Ecto neural progenitor cell (in vitro differentiated cells): ENCODE results near the gene GCGR.

Experiments
- DNase-seq: peaks from one replicate; pipeline ENCODE4 v3.0.0-alpha.2; 2018; ENCODE audit warnings: low spot score

Gene GCGR

DNA sequence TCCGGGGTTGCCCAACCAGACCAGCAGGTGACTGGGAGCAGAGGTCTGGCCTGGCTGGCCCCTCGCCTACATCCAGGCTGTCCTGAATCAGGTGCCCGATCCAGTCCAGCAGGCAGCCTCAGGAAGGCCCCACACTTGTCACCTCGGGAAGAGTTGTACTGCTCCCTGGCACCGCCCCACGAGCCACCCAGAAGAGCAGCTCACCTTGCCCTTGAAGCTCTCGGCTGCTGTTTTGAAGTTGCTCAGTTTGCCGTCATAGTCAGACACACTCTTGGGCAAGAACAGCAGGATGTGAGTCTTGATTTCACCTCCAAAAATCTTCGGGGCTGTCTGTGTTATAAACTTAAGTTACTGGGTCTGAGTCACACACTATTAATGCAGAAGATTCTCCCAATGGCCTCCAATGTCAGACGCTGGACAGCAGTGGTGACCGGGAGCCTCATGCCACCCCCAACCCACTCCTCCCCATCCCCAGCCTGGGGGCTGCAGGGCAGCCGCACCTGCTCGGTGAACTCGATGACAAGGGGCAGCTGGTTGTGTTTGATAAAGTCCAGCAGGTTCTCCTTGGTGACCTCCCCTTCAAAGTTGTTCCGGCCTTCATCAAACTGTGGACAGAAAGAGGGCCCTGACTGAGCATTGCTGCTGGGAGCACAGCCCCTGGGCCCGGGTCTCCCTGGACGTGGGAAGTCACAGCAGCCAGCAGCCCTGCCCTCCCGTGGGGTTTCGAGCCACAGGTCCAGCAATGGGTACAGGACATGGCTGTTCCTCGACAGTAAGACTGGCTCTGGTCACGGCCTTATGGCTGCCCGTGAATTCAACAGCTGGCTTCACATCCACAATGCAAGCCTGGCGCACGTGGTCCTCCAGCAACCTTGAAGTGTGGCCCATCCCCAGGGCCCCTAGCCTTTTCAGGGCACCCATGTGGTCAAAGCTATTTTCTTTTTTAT is 43.1 kb downstream of the GCGR start:
- no peak for DNase-seq

- no peak for DNase-seq
Measured at GRCh38 chr17:81849457-81849856, 45.5 kb downstream of the GCGR start.

DNA sequence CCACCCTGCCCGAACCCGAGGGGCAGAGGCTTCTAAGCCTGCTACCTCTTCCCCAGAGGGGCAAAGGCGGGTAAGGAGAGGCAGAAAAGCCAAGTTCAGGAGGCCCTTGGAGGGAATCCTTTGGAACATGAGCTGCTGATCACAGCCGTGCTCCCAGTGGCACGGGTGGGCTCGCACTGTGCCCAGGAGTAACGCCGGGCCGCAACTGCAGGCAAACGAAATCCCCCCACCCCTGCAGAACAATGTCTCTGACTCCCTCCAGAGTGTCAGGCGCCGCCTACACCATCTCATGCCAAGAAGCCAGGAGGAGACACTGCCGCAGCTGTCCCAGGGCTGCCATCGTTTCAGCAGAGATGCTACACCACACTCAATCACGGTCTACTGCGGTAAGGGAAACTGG is 47.5 kb downstream of the GCGR start:
- no peak for DNase-seq

DNA sequence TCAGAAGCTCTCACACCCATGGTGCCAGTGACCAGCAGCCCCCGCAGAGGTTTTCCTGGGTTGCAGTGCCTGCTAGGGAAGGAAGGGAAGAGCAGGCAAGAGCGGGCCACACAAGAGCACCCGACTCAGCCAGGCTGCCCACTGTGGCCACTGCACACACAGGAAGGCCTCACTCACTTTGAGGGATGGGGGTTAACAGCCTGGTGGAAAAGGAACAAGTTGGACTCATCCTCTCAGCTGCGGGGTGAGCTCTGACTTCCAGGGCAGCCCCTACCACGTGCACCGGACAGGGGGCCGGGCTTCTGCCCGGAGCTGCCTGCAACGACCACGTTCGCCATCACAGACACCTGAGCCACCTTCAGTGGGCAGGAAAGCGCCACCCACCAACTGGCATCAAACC is 48.3 kb downstream of the GCGR start:
- no peak for DNase-seq

GRCh38 chr17:81854974-81855774 is 51.2 kb downstream of the GCGR start:
- no peak for DNase-seq

DNA sequence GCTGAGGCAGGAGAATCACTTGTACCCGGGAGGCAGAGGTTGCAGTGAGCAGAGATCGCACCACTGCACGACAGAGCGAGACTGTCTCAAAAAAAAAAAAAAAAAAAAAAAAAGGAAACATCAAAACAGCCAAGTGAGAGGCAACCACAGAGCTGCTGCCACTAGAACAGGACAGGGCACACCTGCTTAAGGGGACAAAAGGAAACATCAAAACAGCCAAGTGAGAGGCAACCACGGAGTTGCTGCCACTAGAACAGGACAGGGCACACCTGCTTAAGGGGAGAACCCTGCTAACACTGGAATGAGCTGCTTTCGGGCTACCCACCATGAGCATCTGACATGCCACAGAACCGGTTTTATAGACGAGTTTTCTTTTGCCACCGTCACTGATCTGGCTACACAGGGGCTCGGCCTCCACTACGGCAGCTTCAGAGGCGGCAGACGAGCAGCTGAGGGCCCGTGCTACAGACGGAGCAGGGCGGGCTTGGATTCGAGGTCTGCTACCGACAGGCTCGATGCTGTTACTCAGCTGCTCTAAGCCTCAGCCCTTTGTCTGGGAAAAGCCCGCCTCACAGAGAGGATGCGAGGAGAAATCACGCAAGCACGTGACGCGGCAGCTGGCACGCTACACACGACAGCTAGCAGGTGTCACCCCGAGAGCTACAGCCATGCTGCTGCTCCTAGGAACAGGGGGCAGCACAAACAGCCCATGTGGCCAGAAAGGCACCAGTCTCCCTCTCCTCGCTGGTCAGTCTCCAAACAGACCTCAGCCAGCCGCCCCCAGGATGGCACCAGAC is 54.4 kb downstream of the GCGR start:
- DNase-seq: peak; percentile 49

- DNase-seq: peak; percentile 45
Measured at GRCh38 chr17:81858967-81859905, 55.3 kb downstream of the GCGR start.

- no peak for DNase-seq
Measured at GRCh38 chr17:81859906-81860755, 56.2 kb downstream of the GCGR start, which contains the start of gene P4HB. Gene P4HB, minus strand, starts transcription at chr17:81860535. Its CDS starts 64 bp downstream, at chr17:81860471.

DNA sequence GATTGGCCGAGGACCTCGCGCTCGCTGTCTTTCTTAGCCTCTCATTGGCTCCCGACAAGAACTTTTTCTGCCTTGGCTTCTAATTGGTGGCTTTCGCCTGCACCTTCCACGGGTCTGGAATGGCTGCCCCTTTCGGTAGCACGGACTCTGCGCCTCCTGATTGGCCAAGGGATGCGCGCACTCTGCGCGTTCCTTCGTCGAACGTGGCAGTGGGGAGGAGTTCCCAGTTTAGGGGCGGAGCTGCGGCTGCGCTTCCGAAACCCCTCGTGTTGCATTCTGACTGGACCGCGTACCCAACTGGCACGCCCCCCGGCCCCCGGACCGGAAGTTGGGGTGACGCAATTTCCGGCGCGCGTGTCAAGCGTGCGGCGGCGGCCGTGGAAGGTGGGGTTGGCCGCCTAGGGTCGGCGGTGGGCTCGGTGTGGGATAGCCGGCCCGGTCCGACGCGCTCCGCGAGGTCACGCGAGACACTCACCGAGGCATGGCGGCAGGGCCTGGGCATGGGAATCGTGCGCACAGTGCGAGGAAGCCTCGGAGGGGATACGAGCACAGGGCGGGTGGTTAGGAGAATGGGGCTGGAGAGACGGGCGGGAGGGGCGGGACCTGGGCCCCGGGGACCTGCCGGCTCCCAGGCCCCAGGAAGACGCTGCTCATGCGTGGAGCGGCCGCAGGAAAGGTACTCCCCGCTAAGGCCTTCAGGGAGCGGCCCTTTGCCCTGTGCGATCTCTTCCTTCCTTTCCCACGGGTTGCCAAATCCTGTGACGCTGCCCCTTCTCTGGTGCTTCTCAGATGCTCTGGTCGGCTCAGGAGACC is 57.0 kb downstream of the GCGR start:
- peak; percentile 100 for DNase-seq

GRCh38 chr17:81863123-81863675 is 59.2 kb downstream of the GCGR start:
- no peak for DNase-seq
